ENCODE results near the gene TSGA10IP.

DNA sequence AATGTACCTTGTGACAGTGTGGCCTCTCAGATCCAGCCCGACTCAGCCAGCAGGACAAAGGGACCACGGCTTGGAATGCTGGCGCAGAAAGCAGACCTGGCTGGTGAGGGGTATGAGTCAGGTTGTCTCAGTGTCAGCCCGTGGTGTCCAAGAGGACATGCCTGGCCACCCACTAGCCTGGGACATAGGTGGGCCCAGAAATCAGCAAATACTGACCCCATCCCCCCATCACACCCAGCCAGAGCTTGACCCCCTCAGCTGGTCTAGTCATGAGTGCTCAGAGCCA is 61.6 kb downstream of the TSGA10IP start:
- no peak for TF ChIP-seq POLR2AphosphoS5 (IDR thresholded peaks at IDR 0.05)
- TF ChIP-seq, protein P1, sequence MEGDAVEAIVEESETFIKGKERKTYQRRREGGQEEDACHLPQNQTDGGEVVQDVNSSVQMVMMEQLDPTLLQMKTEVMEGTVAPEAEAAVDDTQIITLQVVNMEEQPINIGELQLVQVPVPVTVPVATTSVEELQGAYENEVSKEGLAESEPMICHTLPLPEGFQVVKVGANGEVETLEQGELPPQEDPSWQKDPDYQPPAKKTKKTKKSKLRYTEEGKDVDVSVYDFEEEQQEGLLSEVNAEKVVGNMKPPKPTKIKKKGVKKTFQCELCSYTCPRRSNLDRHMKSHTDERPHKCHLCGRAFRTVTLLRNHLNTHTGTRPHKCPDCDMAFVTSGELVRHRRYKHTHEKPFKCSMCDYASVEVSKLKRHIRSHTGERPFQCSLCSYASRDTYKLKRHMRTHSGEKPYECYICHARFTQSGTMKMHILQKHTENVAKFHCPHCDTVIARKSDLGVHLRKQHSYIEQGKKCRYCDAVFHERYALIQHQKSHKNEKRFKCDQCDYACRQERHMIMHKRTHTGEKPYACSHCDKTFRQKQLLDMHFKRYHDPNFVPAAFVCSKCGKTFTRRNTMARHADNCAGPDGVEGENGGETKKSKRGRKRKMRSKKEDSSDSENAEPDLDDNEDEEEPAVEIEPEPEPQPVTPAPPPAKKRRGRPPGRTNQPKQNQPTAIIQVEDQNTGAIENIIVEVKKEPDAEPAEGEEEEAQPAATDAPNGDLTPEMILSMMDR (IDR thresholded peaks at IDR 0.05), result no peak
- TF ChIP-seq EP300 (IDR thresholded peaks at IDR 0.05; ENCODE audit: low read depth), result no peak
- no peak for TF ChIP-seq POLR2A (IDR thresholded peaks at IDR 0.05)
